Right kidney (tissue), 1 donor: ENCODE data around the gene TAC4.

ENCODE experiments used
- DNase-seq: peaks from one replicate; pipeline ENCODE4 v3.0.0-alpha.2; 2016

TAC4 gene

DNA sequence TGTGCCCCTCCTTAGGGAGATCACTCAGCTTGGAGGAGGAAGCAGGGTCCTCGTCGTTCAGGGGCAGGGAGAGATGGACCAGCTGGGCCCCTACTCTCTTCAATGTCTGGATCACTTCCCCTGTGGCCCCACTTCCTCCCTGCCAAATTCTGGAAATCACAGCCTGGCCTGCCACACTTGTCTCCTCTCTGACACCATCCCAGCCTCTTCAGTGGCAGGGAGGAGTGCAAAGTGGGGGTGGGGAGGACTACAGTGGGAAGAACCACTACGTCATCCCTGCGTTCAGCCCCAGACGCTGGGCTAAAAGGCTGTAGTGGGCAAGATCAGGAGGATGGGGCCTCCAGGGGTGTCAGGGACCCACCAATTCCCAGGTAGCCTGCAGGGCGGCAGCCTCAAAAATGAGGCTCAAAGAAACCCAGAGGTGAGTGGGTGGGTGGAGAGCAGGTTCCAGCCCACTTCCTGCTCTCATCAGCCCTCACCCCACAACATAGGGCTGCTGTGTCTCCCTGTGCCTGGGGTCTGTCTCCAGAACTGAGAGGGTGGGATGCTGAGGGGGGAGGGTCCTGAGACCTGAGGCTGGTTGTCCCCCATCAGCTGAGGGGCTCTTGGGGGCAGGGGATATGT, 25.0 kb upstream of the TAC4 start:
- DNase-seq, result no peak

DNA sequence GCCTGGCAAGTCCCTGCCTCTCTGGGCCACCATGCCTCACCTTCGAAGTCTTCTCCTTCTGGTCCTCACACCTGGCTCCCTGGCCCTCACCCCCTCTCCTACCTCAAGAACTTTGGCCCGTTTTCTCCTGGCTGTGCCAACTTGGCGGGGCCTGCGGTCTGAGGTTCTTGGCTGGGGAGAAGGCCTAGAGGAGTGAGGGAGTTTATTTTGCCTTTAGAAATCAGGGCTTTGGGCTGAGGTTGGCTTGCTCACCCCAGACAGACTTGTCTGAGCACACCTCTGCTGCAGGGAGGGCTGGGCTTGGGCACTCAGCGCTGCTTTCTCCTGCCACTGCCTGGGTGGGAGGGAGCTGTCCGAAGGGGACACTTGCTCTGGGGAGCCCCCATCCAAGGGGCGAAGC, 23.3 kb upstream of the TAC4 start:
- no peak for DNase-seq

DNA sequence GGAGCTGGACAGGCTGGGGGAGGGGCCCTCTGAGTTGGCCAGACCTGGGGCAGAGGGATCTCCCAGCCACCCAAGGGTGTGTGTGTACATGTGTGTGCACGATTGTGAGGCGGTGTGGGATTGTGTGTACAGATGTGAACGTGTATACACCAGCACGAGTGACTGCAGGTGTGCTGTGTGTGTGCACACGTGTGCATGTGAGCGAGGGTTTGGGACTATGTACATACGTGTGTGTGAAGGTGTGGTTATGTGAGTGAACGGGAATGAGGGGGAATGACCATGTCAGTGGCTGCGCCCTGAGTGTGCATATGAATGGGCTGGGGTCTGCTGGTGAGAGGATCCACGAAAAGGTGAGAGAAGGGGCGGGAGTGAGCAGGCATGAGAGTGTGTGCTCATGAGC, 22.4 kb upstream of the TAC4 start:
- no peak for DNase-seq

DNA sequence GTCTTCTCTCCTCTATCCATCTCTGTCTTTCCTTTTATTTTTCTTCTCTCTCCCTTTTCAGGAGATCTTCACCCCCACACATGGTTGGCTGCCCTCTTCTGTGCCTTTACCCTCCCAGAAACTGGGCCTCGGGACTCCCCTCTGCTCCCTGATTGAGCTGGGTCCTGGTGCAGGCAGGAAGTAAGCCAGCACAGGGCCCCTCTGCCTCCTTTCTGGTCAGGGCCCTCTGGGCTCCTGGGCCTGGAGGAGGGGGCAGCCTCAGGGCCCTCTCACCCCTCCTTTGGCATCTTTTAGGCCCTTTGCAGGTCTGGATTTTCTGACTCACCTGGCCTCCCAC, 21.1 kb upstream of the TAC4 start:
- DNase-seq, result no peak

DNA sequence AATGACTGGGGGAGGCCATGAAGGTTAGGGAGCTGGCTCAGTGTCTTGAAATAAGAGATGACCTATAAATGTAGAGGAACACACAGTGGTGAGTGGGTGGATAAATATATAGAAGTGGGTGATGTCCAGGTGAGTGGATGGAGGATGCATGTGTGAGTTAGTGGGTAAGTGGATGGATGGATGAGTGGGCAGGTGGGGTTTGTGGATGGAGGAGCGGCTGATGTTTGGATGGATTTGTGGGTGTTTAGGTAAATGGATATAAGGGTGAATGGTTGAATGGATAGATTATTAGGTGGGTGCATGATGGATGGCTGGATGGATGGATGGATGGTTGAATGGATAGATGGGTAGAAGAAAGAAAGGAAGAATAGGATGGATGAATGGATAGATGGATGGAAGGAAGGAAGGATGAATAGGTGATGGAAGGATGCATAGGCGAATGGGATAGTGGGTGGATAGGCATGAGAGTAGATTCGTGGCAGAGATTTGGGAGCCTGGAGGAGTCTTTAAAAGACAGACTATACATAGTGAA, 19.1 kb upstream of the TAC4 start:
- DNase-seq, result no peak

DNA sequence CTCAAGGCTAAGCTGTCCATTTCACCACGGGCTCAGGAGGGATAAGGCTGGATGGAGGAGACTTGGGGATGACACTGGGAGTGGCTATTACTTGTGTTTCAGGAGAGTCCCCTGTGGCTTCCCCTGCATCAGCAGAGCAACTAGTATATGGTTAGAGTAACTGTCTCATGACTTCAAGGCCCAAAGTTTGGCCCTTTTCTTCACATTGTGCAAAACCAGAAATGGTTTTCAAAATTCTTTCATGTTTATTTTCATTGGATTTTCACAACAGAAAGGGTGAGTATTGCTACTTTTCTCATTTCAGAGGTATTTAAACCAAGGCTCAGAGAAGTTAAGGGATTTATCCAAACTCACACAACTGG, 18.1 kb upstream of the TAC4 start:
- DNase-seq, result no peak

DNA sequence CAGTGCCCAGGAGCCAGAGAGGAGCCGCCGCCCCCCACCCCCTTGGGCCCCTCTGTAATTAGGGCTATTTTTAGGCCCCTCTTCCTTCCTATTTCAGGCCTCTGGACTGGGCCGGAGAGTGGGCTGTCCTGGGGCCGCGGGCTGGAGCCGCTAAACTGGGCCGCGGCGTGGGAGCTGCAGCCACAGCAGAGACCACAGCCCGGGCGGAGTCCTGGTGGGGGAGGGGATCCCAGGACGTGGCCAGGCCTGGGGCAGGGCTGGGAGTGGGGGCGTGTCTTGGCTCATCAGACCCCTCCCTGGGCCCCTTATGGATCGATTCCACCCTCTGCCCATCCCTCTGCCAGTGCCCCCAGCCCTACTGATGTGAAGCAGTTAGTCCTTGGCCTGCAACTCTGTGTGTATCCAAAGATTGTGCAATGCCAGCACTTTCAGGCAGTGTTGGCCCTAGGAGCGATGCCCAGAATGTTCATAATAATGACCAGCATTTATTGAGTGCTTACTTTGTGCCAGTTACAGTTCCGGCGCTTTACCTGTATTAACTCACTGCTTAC, 15.0 kb upstream of the TAC4 start:
- no peak for DNase-seq

DNA sequence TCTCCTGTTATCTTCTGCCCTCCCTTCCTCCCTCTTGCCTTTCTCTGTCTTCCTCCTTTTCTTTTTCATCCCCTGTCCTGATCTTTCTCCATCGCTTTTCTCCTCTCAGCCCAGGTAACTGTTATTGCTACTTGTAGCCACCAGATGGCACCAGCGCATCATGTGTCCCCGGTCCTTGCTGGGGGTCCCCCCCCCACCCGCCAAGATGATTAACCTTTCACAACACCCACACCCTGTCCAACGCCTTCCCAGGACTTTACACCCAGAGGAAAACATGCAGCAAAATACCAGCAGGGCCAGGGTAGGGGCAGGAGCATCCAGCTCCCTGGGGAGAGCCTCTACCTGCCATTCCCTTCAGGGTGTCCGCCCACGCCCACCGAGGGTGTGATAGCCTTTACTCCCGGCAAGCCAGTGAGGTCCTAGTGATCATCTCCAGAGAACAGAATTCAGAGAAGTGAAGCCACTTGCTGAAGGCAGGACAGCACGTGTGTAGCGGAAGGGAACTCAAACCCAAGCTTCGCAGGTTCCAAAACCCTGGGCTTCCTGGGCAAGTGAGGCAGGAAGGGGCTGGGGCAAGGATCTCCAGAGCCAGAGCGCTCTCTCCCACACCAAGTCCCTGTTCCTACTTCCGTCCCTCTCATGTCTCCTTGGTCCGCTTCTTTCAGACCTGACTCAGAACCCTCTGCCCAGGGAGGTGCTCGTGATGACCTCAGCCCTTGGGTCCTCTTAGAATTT, 13.4 kb upstream of the TAC4 start:
- DNase-seq, result peak; percentile 57

DNA sequence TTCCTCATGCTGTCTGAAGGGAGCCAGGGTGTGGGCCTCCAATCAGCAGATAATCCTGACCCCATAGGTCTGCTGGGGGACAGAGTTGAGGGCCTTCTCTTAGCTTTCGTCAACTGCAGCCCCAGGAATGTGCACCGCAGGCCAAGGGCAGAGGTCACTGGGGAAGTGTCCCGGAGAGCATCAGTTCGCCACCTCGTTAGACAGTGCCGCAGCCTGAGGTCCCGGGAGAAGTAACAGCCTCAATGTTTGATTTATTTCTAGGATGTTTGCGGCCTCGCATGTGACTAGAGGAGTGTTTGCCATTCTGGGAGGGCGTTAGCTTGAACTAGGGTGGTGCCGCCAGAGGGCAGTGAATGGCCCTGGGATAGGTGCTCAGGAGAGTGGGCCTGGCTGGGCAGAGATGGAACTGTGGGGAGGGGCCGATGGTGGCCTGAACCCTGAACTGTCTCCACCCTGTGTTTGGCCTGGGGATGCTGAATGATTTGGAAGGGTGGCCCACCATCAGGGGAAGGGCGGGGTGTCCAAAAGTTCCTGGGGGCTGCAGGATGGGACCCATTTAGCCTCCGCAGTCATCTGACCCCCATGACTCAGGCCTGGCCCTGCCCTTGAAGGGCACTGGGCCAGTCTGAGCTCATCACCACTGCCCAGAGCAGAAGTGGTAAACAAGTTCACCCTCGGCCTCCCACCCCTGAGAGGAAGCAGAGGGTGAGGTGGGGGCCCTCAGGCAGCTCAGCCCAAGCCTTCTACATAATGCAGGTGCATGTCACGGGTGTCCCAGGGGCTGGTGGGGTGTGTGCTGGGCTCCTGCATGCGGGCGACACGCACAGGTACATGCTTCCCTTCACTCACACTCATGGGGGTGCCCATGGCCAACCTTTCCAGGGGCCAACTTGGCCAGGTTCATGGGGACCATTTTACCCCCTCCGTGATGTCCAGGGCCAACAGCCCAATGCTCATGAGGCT, 12.4 kb upstream of the TAC4 start:
- DNase-seq, result no peak

DNA sequence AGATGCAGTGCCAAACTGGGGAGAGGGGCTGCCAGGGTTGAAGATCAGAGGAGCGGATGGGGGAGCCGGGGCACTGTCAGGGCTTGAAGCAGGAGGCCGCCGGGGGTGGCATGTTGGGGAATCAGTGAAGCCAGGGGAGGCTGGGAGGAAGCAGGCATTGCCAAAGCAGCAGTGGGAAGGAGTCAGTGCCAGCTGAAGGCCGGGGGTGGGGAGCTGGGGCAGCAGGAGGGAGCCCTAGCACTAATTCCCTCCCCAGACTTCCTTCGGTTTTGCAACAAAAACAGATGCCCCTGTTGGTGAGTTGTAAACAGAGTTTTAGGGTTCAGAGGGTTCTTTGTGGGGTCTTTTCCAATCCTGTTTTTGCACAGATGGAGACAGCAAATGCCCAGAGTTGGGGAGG, 10.9 kb upstream of the TAC4 start:
- no peak for DNase-seq

DNA sequence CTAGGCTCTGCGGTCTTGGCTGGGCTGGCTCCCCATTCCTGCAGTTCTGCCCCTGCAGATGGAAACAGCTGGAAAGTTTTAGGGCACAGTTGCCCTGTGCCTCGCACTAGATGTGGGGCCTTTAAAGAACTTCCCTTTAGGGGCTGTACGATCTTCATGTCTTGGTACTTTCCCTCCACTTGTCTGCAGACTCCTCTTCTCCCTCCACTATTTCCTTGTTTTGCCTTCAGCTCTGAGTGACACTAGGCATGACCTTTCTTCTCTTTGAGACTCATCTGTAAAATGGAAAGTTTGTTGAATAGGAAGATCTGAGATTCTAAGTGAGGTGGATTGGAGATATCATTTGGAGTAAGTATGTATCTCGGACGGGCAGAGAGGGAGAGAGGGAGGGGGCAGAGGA, 6.3 kb upstream of the TAC4 start:
- DNase-seq, result no peak

DNA sequence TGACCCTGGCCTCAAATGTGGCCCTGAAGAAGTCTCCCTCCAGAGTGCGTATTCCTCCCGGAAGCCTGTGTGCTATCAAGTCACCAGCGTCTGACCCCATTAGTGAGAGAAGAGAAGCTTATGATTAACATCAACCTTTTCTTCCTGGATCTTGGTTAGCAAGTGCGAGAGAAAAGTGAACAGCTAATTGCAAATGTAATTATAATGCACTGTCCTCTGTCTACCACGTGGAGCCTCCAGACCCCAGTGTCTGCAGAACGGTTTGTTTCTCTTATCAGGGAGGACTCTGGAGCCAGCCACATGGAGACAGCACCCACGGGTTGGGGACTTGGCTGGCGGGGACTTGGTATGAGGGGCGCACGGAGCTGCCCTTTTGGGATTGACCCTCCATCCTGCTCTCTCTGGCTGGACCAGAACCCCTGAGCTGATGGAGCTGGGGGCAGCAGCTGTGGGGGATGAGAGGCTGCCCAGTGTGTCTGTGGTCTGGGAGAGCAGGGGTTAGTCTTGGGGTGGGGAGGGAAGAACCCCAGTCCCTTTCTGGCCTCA, 5.7 kb upstream of the TAC4 start:
- DNase-seq, result no peak

DNA sequence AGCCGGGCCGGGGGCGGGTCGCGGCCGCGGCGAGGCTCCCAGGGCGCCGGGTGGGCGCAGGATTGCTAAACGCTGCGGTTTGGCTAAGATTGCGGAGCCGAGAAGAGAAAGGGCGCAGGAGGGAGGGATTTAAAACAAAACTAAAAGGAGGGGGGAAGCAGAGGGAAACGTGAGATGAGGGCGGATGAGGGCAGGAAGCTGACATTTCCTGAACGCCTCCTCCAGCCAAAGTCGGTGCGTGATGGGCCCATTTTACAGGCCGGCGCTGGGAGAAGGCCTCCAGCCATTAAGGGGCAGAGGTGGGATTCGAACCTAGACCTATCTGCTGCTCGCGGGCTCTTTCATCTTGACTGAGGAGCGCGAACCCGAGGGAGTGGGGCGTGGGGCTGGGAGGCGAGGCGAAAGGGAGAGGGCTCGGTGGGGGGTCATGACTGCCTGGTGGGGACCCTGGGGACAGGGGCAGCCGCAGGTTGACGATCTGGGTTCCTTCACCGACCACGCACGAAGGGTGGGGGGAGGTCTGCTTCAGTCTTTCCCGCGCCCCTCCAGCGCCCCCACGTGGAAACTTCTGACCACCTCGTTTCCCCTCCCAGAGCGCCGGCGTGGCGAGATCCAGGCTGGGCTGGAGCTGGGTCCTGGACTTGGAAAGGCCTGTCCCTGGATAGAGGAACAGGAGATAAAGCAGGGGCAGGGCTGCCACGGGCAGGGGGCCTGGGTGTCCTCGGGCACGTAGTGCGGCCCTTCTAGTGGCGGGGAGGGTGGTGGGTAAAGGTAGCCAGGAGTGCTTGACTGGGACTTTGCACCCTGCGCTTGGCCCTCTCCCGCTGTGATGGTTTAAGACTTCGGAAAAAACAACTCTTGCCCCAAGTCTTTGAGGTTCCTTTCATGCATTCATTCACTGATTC, 3.8 kb upstream of the TAC4 start:
- peak; percentile 61 for DNase-seq

DNA sequence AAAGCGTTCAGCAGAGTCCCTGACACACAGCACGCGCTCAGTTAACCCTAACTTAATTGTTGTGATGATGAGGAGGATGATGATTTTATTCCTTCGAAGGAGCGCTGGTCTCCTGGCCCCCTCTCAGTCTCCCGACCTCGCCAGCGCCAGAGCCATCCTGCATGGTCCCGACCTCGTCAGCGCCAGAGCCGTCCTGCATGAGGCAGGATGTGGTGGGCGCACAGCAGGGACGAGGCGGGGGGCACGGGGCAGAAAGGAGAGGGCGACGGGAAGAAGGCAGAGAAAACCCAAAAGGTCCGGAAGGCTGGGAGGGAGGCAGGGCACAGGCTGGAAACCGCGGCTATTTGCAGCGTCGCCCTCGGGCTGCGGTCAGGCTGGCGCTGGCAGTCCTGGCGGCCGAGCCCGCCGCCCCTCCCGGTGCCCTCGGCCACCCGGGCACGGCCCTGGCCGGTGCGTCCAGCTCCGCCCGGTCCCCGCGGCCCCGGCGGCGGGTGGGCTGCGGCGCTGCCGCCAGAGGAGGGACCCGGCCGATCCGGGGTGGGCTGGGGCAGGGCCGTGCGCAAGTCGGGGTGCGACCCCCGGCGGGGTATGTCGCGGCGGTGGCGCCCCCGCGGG, 3.0 kb upstream of the TAC4 start:
- no peak for DNase-seq

DNA sequence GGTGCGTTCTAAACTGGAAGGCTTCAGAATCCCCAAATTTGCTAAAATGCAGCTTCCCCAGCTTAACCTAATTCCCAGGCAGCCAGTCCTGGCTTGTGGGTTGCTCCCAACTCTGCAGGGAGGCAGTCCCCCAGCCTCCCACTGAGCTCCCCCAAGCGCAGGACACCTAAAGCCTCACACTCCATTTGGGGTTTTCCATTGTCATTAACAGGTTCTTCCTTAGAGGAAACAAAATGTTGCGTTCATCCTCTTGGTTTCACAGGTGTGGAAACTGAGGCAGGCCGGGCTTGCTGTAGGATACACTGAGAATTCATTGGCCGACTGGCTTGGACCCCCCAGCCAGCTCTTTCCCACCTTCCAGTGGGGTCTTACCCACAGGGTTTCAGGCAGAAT, 2.3 kb upstream of the TAC4 start:
- no peak for DNase-seq

DNA sequence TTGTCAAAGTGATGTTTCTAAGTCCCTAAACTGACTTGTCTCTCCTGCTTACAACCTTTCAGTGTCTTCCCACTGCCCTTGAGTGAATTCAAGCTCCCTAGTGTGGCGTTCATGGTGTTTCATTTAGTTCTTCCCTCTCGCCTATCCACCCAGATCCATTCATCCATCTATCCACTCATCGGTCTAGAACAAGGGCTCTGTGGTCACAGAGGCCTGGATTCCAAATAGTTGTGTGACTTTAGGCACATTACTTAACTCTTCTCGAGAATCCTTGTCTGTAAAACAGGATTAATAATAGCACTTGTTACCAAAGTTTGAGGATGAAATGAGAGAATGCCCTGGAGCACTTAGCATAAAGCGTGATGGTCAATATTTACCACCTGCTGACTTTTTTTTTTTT, 870 bp upstream of the TAC4 start:
- DNase-seq, result no peak

DNA sequence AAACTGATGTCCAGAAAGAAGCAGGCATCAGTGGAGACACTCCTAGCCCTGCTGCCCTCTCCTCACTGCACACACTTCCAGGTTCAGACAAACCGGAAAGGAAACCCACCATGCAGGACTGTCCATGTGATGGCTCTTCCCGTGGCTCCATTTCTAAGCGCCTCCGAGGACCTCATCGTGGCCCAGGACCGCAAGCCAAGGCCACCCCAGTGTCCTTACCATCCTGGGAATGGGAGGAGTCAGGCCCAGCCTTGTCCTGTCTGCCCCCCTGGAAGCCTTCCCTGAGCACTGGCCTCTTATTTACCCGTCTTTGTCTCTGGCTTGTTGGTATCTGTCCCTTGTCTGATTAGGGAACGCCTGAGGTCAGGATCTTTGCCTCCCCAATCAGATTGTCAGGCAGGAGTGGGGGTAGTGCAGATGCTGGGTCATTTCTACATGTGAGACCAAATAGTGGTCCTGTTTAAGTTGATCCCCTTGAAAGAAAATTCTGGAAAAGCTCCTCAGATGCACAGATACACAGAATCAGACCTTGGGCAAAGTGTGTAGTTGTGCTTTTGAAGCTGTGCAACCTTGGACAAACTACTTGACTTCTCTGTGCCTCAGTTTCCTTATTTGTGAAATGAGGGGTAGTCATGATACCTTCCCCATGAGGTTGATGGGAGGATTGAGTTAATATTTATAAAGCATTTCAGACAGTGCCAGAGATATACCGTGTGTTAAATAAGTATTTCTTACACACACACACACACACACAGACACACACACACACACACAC, 744 bp downstream of the TAC4 start:
- DNase-seq, result no peak

DNA sequence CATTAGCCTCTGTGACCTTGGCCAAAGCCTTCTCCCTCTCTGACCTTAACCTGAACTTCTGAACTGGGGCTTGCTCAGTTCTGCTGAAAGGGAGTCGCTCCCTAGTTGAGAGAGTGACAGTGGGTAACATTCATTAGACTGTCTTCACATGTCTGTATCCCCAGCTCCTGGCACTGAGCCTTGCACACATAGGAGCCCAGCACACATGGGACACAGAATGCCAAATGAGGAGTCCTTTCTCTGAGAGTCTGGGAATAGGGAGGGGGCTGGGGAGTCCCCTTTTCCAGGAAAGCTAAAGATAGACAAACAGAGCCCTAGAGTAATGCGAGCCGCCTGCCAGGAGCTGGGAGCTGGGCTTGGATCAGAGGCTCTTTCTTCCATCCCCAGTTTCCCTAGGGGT, 2.5 kb downstream of the TAC4 start:
- no peak for DNase-seq

DNA sequence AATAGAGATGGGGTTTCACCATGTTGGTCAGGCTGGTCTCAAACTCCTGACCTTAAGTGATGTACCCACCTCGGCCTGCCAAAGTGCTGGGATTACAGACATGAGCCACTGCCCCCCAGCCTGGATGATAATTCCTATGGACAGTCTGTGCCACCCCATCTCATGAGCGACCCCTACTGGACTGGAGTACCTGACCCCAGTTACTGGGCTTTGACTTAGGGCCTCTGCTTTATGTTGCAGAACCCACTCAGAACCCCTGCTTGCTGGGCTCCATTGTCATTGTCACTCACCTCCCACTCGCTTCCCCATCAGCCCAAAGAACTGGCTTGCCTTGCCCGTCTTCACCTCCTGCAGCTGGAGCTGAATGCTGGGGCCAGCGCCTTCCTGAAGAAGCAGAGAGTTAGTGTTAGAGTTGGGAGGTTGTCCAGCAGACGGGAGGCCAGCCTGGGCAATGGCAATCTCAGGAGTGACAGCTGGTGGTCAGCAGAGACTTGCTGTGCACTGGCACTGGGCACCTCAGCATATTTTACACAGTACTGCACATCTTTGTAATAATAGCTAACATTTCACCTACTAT, 4.0 kb downstream of the TAC4 start:
- DNase-seq, result no peak

DNA sequence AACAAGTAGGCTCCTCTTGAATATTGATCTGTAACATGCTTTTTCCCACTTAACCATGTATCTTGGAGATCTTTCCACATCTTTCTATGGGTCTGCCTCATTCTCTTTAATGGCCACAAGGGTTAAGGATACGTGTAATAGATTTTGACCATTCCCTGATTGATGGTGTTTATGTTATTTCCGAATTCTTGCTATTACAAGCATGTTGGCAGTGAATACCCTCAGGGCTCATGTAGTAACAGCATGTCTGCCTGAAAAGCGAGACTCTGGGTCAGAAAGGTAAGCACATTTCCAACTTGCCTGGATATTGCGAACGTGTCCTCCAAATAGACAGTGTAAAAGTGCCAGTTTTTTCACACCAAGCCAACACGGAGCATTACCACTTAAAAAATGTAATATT, 5.0 kb downstream of the TAC4 start:
- no peak for DNase-seq
